DMS153 treated with DMSO at 0.1 percent for 48 hours (cell line): ENCODE data around the gene USP9X.
A peak's percentile ranks its signal among the peaks of the same experiment; 100 is the strongest.
"Not testable (repeated sequence)": the region's sequence is repeated elsewhere in the genome, so short reads cannot be mapped to it uniquely, and the experiment has no call there.

Experiments used
- DNase-seq: peaks from one replicate; lab custom pipeline; 2025; ENCODE audit not compliant: unreplicated experiment; lab: John Stamatoyannopoulos, UW

USP9X gene

DNA sequence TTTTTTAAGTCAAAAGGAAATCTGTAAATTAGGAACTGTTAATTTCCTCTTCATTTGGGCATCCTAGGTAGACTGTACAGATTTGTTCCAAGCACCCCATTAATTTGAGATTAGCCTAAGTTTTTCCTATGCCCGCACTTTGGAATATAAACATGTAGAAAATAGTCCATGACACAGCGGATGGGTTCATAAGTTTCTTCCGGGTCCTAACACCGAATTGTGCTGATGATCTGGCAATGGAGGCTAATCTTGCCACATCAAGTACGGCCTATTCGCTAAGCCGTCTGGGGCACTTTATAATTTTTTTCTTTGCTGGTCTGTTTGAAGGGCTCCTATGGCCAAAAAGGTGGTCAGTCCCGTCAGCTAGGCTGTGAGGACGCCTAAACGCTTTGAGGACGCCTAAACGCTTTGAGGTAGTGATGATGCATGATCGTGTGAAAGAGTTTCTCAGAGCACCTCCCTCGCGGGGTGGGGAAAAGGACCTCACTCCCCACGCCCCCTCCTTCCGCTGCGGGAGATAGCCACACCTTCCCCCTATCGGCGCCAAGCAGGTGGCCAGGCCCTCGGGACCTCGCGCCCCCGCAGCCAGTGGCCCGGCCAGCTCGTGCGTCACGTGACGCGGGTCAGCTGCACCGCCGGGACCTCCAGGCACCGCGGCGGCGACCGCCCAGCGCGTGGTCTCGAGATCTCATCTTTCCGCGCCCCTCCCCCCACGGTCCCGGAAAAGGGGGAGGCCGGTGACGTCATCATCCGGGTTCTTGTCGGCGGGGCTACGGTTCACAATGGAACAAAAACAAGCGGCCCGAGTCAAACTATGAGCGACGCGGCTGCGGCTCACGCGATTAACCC, 977 bp upstream of the USP9X start:
- DNase-seq = peak; percentile 82

DNA sequence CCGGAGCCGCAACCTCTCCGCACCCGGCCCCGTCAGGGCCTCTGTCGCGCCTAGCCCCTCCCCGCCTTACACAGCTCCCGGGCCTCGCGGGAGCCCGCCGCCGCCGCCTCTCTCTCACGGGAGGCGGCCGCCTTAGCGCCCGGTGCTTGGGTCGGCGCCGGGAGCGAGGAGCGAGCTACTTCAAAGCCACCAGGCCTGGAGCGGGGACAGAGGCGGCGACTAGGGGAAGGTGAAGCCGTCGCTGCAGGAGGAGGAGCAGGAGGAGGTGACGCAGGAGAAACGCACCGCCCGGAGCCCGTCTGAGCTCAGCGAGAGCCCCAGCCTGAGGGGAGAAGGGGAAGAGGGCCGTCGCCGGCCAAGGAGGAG, 250 bp downstream of the USP9X start:
- no peak for DNase-seq

DNA sequence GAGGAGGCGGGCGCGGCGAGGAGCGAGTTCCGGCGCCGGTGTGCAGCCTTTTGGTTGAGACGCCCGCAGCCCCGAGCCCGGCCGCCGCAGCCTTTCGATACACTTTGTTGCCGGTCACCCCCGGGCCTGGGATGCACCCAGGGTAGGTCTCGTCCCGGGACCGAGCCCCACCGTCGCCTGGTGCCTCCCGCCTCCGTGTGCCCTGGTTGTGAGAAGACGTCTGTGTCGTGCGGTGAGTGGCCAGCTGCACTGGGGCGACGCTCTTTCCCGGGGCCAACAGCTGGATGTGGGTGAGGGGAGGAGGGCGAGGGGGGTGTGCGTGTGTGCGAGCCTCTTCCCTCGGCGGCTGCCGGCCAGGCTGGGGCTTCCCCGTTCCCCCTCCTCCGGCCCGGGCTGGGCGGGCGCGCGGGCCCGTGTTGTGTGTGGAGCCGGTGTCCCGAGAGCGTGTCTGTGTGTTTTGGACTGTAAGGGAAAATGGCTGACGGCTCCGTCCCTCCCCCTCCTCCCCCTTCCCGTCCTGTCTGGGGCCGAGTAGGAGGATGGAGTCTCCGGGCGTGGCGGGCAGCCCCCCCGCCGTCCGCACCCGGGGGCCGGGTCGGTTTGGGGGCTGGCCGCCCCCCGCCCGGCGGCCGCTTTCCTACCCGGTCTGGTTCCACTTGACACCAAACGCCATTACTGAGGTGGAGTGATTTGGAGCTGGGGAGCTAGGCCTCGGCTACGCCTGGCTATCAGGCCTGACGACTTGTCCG, 807 bp downstream of the USP9X start:
- DNase-seq = no peak

DNA sequence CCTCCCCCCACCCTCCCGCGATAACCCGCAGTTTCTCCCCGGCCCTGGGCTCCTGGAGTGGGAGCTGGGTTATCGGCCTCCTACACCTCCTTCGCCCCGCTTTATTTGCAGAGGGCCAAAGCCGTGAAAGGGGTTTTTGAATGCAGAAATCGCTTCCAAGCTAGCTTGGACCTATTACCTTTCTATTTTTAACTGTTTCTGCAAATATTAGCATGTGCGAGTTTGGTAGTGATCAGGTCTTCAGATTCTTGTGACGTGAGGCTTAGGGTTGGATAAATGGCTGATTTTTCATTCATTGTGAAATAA, 1.3 kb downstream of the USP9X start:
- no peak for DNase-seq

DNA sequence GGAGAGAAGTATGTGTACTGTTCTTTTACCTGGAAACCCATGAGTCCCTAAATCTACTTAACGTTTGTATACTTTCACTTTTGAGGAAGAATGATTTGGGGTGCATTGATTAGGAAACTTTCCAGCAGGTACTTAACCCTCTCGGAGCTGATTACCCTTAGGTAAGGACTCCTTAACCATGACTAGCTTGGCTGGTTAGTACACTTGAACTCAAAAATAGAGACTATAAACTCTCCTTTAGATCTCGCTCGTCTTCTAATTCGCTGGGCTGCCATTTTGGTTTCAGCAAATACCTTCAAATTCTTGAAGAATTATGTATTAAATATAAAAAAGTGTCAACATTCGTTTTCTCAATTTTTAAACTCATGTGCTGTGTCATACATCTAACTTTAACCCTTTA, 2.0 kb downstream of the USP9X start:
- no peak for DNase-seq

DNA sequence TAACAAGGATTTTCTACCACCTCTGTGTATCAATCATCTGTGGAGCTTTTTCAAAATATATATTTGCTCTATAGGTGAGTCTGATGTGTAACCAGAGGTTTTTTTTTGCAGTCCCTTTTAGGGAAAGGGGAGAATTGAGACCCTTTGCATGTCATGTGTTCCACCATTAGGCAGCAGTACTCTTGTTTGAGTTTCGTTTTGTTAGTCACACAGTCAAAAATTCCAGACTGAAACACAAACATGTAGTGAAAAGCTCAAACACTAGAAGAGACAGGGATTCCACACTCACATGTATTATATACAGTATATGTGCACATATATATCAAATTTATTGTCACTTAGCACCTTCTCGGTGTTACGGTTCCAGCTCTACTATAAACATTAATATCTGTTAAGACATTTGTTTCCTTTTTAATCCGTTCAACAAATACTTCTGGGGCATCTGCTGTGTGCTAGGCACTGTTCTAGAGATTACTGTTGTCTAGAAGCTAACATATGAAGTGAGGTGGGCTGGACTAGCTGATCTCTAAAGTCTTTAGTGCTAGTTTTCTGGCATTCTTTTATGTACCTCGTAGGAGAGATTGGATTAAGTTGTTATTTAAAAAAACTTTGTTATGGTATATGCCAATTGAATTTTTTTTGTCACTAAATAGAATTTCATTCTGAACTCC, 5.5 kb downstream of the USP9X start:
- DNase-seq = no peak

DNA sequence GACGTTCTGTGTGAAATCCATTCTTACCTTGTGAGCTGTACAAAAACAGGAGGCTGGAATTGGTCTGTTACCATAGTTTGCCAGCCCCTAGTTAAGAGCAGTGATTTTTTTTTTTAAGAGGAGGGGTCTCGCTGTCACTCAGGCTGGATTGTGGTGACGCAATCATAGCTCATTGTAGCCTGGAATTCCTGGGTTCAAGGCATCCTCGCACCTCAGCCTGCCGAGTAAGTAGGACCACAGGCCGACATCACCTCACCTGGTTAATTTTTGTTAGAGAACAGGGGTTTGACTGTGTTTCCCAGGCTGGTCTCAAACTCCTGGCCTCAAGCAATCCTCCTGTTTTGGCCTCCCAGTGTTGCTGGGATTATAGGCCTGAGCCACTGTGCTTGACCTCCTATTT, 7.5 kb downstream of the USP9X start:
- no peak for DNase-seq

DNA sequence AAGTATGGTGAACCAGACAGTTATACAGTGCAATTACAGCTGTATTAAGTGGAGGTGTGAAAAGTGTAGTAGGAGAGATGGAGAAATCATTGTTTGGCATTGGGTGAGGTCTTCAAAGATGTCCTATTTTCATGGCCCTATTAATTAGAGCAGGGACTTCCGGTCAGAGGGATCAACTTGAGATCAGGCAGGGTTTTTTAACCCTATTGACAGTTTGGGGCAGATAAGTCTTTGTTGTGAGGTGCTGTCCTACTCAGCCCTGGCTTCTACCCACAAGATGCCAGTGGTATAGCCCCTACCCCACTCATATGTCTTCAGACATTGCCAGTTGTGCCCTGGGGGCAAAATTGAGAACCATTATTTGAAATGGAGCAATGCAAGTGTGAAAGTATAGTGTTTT, 9.9 kb downstream of the USP9X start:
- DNase-seq = no peak

DNA sequence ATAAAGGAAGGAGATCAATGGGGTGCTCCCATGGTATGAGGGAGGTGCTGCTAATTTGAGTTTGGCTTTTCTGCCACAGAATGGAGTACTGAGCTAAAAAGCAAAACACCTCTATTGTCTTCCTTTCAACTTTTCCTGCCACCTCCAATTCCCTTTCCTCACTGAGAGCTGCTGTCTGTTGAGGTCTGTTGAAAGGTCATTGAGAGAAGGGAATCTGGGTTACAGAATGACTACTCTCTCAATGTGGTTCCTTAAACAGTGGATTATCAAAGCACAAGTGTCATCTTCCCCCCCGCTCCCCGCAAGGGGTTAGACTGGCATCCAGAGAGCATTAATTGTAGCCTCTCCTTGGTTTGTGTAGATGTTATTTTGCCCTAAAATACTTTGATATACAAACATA, 10.7 kb downstream of the USP9X start:
- DNase-seq = no peak

DNA sequence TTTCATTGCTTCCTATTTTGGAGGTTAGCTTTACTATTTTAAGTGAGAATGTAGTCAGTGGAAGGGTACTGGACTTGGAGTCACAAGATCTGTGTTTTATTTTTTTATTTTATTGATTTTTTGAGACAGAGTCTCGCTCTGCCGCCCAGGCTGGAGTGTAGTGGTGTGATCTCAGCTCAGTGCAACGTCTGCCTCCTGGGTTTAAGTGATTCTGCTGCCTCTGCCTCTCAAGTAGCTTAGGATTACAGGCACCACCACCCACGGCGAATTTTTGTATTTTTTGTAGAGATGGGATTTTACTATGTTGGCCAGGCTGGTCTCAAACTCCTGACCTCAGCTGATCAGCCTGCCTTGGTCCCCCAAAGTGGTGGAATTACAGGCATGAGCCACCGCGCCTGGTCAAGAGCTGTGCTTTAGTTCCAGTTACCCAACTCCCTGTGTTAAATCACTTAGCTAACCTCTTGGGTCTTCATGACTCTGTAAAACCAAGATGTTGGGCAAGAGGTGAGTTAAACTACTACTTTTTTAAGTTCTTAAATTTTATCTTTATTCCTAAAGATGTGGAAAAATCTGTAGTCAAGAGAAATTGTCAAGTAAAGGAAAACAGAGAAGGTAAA, 11.2 kb downstream of the USP9X start:
- DNase-seq = no peak

DNA sequence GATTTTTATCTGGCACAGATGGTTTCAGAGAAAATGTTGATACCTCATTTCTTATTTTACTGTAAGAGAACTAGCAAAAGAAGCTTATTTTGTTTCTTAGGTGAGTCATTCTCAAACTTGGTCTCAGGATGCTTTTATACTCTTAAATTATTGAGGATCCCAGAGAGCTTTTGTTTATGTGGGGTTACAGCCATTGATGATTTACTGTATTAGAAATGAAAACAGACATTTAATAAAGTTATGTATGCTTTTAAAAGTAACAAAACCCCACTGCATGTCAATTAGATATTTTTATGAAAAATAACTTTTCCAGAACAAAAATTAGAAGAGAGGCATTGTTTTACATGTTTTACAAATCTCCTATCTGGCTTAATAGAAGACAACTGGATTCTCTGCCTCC, 12.1 kb downstream of the USP9X start:
- no peak for DNase-seq

DNA sequence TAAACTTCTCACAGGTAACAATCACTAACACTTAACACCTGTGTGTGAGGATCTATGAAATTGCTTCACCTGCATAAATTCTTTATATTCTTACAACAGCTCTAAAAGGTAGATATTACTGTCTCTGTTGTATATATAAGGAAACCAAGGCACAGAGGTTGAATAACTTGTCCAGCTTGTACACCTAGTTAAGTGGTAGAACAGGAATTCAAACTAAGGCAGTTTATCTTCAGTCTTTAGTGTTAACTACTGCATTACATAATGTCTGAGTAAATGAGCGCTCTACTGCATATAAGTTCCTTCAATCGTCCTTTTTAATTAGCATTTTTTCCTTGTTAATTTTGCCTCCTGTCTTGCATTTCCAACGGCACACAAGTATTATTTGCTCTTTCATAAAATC, 15.0 kb downstream of the USP9X start:
- DNase-seq = no peak

DNA sequence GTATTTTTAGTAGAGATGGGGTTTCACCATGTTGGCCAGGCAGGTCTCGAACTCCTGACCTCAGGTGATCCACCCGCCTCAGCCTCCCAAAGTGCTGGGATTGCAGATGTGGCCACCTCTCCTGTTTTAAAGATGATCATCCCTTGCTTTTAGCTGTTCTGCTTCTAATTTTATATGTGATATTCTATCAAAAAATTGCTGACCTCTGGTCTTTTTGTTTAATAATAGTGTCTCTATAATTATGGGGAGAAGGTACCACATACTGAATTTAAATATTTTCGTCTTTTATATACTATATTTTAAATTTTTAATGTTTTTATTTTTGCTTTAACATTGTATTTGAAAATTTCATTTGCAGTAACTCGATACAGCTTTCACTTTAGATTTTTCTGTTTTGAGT, 15.6 kb downstream of the USP9X start:
- DNase-seq = no peak

DNA sequence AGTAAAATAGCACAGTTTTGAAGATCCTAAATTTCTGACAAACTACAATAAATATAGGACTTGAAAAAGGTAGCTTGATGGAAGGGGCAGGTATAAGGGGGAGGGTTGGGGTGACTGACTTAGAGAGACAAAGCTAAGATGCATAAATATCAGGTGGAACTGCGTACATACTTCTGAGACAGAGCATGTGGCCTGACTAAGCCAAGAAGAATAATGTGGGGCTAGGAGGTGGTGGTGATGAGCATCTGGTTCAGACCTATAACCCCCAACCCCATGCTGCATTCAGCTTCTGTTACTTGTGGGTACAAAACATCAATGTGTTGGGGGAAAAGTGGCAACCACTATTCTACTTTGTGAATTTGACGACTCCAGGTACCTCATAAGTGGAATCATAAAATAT, 19.8 kb downstream of the USP9X start:
- DNase-seq = no peak

DNA sequence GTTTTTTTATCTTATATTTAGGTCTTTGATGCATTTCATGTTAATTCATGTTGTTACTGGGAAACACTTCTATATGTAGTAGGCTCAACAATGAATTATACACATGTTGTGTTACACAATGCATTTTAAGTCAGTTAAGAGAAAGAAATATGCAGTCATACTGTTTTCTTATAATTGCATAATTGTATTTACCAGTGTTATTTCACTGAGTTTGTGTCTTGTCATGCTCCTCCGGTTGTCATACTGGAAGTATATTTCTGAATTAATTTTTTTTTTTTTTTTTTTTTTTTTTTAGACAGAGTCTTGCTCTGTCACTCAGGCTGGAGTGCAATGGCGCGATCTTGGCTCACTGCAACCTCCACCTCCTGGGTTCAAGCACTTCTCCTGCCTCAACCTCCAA, 21.0 kb downstream of the USP9X start:
- not testable (repeated sequence) for DNase-seq

DNA sequence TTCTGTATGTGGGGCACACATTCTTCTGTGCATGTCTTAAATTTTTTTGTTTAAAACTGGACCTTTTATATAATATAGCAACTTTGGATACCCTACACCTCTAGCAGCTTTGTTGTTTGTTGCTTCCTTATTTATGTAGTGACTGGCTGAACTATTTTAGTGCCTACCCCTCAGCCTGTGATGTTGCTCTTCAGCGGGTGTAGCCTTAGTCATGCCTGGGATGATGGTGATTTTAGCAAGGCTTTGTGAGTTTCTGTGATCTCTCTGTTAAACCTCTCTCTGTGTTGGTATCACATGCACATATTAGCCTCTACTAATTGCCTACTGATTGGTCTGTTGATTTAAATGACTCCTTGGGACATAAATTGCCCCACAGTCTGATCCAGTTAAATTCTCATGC, 22.8 kb downstream of the USP9X start:
- DNase-seq = no peak

DNA sequence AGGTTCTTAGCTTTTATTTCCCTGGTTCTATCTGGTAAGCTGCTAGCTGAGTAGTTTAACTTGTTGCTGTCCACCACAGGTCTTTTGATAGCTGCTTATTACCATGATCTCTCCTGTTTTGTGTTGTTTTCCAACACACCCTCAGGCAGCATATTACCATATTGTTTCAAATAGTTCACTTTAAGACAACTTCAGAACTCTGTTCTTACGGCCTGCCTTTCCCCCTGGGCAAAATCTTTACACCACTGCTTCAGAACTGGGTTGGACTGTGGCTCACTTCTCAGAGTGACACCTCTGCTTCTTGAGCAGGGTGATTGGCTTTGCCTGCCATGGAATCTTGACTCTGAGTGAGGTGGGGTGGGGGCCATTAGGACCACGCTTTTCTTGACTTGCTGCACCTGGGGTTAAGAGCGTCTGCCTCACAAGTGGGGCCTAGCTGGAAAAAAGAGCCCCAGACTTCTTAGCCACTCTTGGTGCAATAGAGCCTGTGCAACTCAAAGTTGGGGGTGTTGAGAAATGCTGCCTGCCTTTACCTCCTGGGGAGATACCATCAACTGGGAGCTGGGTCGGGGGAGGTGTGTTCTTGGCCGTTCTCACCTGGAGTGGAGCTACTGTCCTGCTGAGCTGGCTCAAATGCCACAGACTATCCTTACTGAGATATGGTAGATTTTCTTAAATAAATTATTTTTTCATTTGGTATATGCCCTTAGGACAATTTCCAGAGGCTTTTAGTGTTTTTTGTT, 23.4 kb downstream of the USP9X start:
- no peak for DNase-seq

DNA sequence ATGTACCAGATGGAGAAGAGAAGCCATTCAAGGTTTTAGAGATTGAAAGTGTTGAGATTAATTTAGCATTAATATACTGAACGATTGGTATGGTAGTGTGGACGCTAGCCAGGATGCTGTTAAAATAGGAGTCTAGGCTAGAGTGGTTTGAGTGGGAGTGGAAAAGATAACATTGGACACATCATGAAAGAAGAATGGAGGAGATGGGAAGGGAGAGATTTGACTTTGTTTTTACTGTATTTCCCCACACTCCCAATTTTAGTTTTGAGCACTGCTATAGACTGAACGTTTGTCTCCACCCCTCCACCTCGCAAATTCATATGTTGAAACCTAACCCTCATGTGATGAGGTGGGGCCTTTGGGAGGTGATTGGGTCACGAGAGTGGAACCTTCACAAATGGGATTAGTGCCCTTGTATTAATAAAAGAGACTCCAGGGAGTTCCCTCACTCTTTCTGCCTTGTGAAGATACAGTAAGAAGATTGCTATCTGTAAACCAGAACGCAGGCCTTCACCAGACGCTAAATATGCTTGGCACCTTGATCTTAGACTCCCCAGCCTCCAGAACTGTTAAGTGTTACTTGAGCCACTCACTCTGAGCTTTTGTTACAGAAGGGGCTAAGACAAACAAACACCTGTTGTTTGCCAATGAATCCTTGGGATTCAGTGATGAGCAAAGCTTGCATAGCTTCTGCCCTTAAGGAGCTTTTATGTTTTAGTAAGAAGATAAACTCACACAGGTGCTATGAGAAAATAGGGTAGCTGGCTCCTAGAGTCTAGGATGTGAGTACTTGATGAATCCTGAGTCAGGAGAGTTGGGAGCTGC, 25.8 kb downstream of the USP9X start:
- no peak for DNase-seq

DNA sequence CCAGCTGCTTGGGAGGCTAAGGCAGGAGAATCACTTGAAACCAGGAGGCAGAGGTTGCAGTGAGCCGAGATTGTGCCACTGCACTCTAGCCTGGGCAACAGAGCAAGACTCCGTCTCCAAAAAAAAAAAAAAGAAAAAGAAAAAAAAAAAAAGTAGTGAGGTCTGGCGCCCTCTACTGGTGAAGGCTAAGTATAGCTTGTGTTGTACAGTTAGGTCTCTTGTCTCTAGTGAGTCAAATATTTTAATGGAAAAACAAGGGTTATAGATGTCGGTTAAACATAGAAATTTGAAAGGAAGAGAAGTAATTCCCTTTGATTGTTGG, 29.8 kb downstream of the USP9X start:
- DNase-seq = not testable (repeated sequence)

DNA sequence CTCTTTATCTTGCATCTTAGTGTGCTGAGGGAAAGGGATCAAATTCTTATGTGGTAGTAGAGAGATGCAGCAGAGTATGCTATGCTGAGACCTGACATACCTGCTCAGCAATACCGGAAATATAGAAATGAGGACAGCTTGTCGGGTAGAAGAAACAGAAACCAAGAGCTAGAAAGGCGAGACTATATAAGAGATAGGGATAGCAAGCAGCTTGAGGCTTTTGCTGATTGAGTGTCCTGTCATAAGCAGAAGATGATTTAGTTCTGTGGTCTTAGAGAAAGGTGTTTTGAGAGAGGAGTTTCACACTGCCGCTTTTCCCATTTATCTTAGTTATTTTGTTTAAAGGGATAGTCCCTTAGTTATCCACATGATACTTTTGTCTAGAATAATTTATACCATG, 31.7 kb downstream of the USP9X start:
- DNase-seq = no peak
